PC-3 (cell line): ENCODE measurements around the gene ST3GAL2.

ENCODE experiments used
- EZH2phosphoT487 ChIP-seq: fragments of 300-600 bp; sonication (generic); IDR thresholded peaks from 2 replicates; pipeline ENCODE4 v1.6.1; 2018; ENCODE audit warnings: mild to moderate bottlenecking, antibody characterized with exemption, low read length, borderline replicate concordance
- TF ChIP-seq, protein P1 (sequence below): fragments of 300-600 bp; sonication (generic); conservative IDR thresholded peaks from 2 replicates; pipeline ENCODE4 v1.5.1; 2017; ENCODE audit warnings: antibody characterized with exemption, low read depth, mild to moderate bottlenecking, low read length

DNA sequence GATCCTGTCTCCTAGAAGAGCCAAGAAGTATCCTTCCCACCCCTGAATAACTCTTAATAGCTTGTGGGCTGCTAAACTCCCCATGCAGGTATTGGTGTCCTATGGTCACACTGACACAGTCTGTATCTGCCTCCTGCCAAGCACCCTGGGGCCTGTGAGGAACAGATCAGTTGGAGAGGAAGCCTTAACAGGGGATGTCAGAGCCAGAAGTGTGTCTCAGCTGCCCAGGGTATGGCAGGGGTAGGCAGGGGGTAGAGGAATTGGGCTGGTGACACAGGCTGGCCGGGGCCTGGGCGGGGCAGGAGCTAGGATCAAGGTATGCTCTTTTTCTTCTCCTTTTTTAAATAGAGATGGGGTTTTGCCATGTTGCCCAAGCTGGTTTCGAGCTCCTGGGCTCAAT lies 47.5 kb downstream of the ST3GAL2 start:
- TF ChIP-seq, protein P1, sequence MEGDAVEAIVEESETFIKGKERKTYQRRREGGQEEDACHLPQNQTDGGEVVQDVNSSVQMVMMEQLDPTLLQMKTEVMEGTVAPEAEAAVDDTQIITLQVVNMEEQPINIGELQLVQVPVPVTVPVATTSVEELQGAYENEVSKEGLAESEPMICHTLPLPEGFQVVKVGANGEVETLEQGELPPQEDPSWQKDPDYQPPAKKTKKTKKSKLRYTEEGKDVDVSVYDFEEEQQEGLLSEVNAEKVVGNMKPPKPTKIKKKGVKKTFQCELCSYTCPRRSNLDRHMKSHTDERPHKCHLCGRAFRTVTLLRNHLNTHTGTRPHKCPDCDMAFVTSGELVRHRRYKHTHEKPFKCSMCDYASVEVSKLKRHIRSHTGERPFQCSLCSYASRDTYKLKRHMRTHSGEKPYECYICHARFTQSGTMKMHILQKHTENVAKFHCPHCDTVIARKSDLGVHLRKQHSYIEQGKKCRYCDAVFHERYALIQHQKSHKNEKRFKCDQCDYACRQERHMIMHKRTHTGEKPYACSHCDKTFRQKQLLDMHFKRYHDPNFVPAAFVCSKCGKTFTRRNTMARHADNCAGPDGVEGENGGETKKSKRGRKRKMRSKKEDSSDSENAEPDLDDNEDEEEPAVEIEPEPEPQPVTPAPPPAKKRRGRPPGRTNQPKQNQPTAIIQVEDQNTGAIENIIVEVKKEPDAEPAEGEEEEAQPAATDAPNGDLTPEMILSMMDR: no peak
- TF ChIP-seq EZH2phosphoT487: no peak
